Measurements from ENCODE around the gene HTT.

DNA sequence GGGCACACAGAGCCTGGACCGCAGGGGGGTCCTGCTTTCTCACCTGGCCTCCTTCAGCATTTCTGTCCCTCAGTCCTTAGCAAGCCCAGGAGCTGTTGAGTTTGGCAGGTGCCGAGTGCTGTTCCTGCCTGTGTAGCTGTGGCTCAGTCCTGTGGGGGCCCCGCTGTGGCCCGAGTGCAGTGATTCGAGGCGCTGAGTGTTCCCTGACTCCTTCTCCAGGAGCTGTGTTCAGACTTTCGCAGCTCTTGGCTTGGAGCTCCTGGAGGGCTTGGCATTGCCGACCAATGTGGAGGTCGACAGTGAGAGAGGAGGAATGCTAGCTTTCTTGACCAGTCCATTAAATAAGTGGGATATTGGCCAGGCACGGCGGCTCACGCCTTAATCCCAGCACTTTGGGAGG lies 124.4 kb downstream of the HTT start:
- TF ChIP-seq, protein P1, sequence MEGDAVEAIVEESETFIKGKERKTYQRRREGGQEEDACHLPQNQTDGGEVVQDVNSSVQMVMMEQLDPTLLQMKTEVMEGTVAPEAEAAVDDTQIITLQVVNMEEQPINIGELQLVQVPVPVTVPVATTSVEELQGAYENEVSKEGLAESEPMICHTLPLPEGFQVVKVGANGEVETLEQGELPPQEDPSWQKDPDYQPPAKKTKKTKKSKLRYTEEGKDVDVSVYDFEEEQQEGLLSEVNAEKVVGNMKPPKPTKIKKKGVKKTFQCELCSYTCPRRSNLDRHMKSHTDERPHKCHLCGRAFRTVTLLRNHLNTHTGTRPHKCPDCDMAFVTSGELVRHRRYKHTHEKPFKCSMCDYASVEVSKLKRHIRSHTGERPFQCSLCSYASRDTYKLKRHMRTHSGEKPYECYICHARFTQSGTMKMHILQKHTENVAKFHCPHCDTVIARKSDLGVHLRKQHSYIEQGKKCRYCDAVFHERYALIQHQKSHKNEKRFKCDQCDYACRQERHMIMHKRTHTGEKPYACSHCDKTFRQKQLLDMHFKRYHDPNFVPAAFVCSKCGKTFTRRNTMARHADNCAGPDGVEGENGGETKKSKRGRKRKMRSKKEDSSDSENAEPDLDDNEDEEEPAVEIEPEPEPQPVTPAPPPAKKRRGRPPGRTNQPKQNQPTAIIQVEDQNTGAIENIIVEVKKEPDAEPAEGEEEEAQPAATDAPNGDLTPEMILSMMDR (IDR thresholded peaks at IDR 0.05) = no peak
- no peak for TF ChIP-seq POLR2A (IDR thresholded peaks at IDR 0.05)

Data from lower leg skin (tissue), 3 donors.